NCI-H82 (cell line): ENCODE data around the gene EVI2B.
"Not testable (repeated sequence)": the region's sequence is repeated elsewhere in the genome, so short reads cannot be mapped to it uniquely, and the experiment has no call there.

Experiments
- DNase-seq: peaks from one replicate; lab custom pipeline; 2025; lab: John Stamatoyannopoulos, UW

Gene EVI2B

GRCh38 chr17:31310886-31311285 is 3.0 kb downstream of the EVI2B start:
- DNase-seq, result no peak

- DNase-seq, result no peak
Observed at GRCh38 chr17:31310260-31310659, 3.6 kb downstream of the EVI2B start.

- no peak for DNase-seq
Observed at GRCh38 chr17:31309556-31309955, 4.3 kb downstream of the EVI2B start.

- DNase-seq, result no peak
Observed at GRCh38 chr17:31308372-31309334, 5.2 kb downstream of the EVI2B start.

GRCh38 chr17:31307640-31308039 is 6.2 kb downstream of the EVI2B start:
- no peak for DNase-seq

GRCh38 chr17:31299624-31300023 is 14.2 kb downstream of the EVI2B start:
- DNase-seq, result no peak

GRCh38 chr17:31297090-31297489 is 16.8 kb downstream of the EVI2B start, which contains the start of gene OMG:
Gene OMG (minus strand): TSS chr17:31297239. CDS start chr17:31296331, 908 bp downstream.
- DNase-seq, result no peak

- no peak for DNase-seq
Observed at GRCh38 chr17:31296142-31296541, 17.7 kb downstream of the EVI2B start.

- no peak for DNase-seq
Observed at GRCh38 chr17:31295489-31295871, 18.4 kb downstream of the EVI2B start.

- no peak for DNase-seq
Observed at GRCh38 chr17:31294820-31295488, 18.9 kb downstream of the EVI2B start.

- DNase-seq, result no peak
Observed at GRCh38 chr17:31294231-31294630, 19.6 kb downstream of the EVI2B start.

GRCh38 chr17:31293581-31293980 is 20.3 kb downstream of the EVI2B start:
- no peak for DNase-seq

- no peak for DNase-seq
Observed at GRCh38 chr17:31291820-31292219, 22.0 kb downstream of the EVI2B start.

- no peak for DNase-seq
Observed at GRCh38 chr17:31289790-31290189, 24.1 kb downstream of the EVI2B start.

GRCh38 chr17:31287932-31288331 is 25.9 kb downstream of the EVI2B start:
- not testable (repeated sequence) for DNase-seq

GRCh38 chr17:31286587-31286986 is 27.3 kb downstream of the EVI2B start:
- no peak for DNase-seq

GRCh38 chr17:31283841-31284240 is 30.0 kb downstream of the EVI2B start:
- no peak for DNase-seq

GRCh38 chr17:31281061-31281460 is 32.8 kb downstream of the EVI2B start:
- no peak for DNase-seq

GRCh38 chr17:31279401-31279800 is 34.5 kb downstream of the EVI2B start:
- DNase-seq, result no peak

GRCh38 chr17:31275116-31275515 is 38.7 kb downstream of the EVI2B start:
- no peak for DNase-seq

GRCh38 chr17:31274252-31274651 is 39.6 kb downstream of the EVI2B start:
- DNase-seq, result no peak

- no peak for DNase-seq
Observed at GRCh38 chr17:31273516-31273915, 40.3 kb downstream of the EVI2B start.

- no peak for DNase-seq
Observed at GRCh38 chr17:31272803-31273202, 41.1 kb downstream of the EVI2B start.
